HG03039 (cell line): ENCODE results near the gene PPP1R13B.
"Not testable (repeated sequence)": the region's sequence is repeated elsewhere in the genome, so short reads cannot be mapped to it uniquely, and the experiment has no call there.

Experiments
- ATAC-seq: cut with Tn5 transposase; IDR thresholded peaks from one replicate; pipeline ENCODE4 v1.9.1; 2021; ENCODE audit warnings: mild to moderate bottlenecking, moderate library complexity; ENCODE audit not compliant: unreplicated experiment

PPP1R13B gene, protein sequence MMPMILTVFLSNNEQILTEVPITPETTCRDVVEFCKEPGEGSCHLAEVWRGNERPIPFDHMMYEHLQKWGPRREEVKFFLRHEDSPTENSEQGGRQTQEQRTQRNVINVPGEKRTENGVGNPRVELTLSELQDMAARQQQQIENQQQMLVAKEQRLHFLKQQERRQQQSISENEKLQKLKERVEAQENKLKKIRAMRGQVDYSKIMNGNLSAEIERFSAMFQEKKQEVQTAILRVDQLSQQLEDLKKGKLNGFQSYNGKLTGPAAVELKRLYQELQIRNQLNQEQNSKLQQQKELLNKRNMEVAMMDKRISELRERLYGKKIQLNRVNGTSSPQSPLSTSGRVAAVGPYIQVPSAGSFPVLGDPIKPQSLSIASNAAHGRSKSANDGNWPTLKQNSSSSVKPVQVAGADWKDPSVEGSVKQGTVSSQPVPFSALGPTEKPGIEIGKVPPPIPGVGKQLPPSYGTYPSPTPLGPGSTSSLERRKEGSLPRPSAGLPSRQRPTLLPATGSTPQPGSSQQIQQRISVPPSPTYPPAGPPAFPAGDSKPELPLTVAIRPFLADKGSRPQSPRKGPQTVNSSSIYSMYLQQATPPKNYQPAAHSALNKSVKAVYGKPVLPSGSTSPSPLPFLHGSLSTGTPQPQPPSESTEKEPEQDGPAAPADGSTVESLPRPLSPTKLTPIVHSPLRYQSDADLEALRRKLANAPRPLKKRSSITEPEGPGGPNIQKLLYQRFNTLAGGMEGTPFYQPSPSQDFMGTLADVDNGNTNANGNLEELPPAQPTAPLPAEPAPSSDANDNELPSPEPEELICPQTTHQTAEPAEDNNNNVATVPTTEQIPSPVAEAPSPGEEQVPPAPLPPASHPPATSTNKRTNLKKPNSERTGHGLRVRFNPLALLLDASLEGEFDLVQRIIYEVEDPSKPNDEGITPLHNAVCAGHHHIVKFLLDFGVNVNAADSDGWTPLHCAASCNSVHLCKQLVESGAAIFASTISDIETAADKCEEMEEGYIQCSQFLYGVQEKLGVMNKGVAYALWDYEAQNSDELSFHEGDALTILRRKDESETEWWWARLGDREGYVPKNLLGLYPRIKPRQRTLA

DNA sequence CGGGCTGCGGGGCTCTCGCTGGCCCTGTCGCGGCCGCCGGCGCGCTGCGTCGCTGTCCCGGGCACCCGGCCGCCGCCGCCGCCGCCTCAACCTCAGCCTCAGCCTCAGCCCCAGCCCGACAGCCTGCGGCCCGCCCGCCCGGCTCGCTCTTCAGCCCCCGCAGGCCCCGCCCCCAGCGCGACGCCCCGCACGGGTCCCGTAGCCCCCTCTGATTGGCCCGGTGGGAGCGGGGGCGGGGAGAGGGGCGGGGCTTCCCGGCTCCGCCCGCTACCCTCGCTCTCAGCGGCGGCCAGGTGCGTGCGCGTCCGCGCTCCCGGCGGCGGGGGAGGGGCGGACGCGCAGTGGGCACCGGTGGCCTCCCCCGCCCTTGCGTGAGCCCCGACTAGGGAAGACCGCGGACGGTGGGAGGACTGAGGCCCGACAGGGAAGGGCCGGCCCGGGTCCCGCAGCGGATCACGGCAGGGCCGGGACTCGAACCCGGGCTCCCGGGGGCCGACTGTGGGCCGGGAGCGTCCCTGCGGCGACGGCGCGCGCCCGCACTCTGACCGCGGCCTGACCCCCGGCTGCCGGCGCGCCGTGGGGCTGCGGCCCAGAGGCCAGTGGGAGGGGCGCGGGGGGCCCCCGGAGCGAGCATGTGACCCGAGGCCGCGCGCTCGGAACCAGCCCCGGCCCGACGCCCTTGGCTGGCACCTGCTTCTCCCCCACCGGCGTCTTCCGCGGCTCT, at the start of gene PPP1R13B:
TSS of gene PPP1R13B (minus strand) at position 125 of the 724 bp plus-strand sequence. CDS start 268 bp downstream, outside the sequence.
- peak; percentile 93 for ATAC-seq

DNA sequence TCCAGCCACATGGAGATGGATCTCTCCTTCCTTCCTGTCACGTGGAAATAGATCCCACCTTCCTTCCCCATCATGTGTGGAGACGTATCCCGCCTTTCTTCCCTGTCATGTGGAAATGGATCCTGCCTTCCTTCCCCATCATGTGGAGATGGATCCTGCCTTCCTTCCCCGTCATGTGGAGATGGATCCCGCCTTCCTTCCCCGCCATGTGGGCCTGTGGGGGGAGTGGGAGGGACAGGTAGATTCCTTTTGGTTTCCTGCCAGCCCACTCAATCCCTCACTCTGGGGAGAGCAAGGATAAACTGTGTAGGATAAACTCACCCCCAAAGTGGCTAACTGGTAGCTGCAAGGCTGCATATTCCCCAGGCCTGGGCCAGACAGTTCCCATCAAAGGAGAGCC, 49.2 kb upstream of the PPP1R13B start:
- ATAC-seq: no peak

DNA sequence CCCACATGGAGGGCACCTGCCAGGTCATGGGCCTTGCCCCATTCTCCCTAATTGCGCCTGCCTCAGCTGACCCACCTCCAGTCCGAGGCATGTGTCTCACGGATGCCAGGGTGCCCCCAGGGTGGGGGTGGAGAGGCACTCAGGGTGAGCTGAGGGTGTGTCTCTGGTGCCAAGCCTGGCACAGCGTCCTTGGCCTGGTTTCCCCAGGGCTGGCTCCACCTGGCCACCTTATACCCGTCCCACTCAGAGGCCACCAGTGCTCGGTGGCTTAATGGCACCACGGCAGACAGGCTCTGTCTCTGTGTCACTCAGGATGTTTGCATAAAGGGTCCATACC, 47.3 kb upstream of the PPP1R13B start:
- no peak for ATAC-seq

DNA sequence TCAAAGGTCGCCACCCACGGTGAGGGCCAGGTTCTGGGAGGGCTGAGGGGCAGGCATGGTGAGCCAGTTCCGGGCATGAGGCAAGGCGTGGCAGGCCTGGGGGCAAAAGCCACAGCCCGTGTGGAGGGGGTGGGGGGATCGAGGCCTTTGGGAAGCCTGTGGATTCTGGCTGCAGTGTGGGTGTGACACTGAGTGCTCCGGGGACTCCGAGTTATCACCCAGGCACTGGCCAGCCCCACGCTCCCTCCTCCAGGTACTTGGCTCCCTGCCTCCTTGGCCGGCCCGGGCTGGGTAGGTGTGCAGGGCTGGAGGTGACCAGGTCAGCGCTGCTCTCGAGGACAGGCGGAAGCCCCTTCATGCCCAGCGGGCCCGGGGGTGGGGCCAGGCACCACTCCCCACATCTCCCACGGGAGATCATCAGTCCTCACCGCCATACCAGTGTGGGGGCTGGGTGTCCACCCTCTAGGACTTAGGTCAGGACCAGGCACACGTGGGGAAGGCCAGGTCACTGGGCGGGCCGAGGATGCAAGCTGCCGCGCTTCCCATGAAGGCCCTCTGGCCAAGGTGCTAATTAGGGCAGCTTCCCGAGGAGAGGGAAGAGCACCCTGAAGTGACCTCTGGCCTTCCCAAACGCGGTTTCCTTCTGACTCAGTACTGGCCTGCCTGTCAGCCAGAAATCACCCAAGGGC, 46.8 kb upstream of the PPP1R13B start:
- ATAC-seq: no peak

DNA sequence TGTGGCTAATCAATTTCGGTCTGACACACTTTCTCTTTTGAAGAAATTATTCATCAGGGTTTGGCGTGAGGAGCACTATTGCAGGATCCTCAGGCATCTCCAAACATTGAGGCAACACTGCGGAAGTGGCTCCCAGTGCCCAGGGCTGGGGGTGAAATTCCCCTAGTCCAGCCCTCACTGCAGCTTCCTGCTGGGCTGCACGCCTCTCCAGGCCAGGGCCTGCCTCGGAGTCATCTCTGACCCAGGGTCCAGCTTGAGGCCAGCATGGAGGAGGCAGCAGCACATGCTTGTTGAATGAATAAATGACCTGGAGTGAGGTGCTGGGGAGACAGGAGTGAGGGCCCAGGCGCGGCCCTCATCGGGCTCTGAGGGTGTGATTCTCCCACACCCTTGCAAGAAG, 44.9 kb upstream of the PPP1R13B start:
- no peak for ATAC-seq

DNA sequence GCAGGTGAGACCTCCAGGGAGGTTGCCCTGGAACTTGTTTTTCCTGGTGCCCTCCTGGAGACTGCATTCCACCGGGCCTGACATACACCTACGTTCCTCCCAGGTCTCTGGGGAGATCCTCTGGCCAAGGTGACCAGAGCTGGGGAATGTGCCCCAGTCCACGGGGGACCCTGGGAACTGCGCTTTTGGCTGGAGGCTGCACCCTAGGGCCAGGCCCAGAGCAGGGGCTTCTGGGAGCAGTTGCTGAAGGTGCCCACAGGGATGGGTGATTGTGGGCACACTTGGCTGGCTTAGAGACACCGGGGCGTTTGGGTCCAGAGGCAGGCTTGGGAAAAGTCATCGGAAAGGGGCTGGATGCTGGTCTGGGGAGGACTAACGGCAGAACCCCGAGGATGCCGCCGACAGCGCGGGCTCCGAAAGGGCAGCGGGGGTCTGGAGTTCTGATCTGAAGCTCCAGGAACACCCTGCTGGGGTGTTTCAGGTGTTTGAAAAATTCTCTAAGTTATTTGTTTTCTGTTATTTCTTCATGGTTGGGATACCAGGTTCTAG, 44.4 kb upstream of the PPP1R13B start:
- no peak for ATAC-seq

DNA sequence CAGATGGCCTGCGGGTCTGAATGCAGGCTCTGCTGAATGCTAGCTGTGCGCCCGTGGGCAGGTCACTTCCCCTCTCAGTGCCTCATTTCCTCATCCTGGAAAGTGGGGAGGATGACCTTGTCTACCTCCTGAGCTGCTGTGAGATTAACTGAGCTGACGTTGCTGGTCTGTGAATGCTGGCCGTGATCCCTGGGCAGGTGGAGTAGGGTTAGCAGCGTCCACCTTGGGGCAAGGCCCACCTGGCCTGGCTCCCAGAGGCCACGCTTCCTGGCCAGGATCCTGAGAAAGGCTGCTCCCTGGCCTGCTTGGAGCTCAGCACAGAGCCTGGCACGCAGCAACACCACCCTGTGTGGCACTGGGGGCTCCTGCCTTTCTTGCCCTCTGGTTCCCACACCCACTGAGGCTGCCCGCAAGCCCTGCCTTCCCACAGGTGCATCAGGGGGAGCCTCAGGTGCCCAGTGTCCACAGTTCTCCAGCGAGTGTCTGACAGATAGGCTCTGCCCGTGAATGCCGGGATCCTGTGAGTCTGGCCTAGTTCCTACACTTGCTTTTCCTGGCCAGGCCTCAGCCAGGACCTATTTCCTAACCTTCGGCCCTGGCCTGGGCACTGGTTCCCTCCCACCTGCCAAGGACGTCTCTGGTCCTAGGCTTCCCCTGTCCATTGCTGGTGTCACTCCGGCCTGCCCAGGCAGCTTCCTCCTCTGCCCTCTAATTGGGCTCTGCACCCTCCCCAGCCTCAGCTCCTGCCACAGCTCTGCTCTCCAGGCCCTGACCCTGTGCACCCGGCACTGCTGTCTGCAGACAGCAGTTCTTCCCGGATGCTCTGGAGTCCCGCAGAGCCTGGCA, 43.7 kb upstream of the PPP1R13B start:
- ATAC-seq: no peak

DNA sequence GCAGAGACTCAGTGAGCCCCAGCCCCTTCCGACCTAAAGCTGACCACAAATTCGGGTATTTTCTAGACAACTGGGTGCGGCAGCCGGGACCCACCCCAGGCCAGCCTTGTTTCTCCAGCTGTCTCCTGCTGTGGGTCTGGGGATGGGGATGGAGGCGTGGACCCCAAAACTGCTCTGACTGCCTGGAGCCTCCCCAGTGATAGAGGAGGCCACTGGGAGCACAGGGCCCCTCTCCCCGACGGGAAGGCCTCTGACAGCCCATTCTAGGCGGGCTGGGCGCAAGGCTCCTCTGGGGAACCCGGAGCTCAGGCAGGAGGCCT, 42.6 kb upstream of the PPP1R13B start:
- no peak for ATAC-seq

DNA sequence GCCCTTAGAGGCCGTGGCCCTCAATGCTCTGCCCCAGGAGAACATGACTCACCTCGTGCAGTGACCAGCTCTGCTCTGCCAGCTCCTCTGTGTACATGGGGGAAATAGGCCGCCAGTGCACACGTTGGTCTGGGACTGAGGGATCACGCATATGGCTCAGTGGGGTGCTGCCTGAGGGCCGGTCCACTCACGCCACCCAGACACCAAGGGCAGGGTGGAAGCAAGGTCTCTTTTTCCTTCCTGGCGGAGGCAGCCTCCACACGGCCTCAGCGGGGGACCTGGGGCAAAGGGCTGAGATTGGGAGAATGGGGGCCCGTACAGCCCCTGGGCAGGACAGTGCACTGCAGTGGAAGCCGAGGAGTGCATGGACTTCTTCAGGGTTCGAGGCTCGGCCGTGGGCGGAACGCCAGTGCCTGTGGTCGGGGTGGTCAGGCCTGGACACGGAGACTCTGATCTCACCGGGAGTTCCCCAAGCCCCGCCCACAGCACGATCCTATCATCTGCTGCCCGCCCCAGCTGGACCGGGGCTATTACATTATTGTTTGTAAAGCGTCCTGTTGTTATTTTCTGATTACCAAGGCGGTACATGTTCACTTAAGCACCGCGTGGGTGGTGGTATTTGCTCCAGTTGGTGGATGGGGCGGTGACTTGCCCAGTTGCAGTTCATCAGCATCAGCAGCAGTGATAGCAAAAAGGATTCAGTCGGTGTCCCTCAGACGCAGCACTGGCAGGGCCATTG, 42.1 kb upstream of the PPP1R13B start:
- no peak for ATAC-seq

DNA sequence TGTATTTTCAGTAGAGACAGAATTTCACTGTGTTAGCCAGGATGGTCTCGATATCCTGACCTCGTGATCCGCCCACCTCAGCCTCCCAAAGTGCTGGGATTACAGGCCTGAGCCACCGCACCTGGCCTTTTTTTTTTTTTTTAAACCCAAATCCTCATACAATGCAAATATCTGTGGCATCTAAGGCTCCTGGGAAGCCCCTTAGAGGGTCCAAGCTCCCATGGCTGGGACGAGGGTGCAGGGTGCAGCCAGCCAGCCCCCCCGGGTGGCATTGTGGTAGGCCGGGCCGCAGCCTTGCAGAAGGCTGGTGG, 41.6 kb upstream of the PPP1R13B start:
- ATAC-seq: not testable (repeated sequence)

DNA sequence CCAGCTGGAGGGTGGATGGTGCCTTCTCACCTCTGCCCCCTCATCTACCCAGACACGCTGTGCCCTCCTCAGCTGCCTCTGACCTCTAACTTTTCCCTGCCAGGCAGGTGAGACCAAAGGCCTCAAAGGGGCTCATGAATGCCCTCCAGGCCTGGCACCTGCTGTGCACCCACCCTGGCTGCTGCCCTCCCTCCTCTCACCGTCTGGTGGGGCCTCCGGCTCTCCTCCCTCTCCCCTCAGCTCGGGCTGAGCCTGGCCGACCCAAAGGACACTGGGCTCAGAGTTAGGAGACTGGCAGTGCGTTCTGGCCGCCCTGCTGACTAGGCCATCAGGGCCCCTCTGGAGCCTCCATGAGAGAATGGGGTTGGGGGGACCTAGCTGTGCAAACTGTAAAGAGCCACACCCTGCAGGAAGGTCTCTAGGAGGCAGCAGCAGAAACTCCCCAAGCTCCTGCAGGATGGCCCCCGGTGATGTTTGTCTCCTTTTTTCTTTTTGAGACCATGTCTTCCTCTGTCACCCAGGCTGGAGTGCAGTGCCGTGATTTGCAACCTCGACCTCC, 40.3 kb upstream of the PPP1R13B start:
- ATAC-seq: no peak

DNA sequence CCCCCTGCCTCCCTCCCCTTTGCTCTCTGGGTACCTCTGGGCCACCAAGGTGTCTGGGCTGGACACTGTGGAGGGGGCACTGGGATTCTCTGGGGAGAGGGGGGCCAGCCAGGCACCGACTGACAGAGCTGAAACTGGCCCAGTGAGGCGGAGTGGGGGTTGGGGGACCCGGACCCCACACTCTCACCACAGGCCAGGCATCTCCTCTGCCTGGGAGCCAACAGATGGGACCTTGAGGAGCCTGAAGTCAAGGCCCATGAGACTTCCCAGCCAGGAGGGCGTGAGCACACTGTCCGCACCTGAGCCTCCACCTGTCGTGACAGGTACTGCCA, 39.8 kb upstream of the PPP1R13B start:
- no peak for ATAC-seq

DNA sequence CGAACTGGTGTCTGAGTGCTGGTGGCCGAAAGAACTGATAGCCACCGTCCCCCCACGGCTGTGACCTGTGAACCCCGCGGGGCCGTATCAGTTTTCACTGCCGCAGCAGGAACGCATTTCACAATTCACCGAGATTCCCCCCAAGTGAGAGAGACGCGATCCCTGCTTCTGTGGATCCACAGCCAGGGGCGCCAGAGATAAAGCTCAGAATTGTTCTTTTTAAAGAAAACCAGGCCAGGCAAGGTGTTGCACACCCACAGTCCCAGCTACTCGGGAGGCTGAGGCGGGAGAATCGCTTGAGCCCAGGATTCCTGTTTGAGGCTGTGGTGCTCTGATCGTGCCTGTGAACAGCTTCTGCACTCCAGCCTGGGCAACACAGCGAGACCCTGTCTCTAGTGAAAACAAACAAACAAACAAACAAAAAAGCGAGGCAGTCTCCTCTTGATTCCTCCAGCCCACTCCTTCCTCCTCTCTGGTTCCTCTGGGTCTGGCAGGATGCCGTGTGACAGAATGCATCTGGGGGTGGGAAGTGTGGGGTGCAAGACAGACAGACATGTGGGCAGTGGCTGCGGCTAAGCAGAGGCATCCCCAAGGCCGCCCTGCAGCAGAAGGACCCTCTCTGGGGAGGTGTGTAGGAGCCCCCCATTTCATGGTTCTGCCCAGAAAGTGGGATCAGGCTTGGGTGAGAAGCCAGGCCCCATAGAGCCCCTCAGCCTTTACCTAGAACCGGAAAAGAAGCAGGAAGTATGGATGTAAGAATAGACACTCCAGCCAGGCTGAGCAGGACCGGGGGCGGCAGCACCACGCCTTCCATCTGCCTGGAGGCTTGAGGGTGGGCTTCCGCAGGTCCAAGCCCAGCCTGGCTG, 39.2 kb upstream of the PPP1R13B start:
- ATAC-seq: no peak

DNA sequence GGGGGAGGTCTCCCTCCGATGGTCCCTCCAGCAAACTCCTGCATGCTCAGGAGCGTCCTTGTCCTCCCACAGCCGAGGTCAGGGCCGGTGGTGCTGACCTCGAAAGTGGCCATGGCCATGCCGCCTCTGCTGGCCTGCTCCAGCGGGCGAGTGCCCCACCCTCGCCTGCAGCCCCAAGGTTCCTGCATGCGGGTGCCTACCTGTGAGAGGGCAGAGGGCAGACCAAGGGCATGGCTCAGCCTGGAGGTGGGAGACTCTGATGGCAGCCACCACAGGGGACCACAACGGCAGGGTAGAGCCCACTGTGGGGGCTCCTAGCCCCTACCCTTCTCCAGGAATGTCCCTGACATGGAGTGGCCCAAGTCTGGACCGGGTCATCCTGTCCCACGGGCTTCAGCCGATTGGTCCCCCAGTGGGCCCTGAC, 38.1 kb upstream of the PPP1R13B start:
- no peak for ATAC-seq

DNA sequence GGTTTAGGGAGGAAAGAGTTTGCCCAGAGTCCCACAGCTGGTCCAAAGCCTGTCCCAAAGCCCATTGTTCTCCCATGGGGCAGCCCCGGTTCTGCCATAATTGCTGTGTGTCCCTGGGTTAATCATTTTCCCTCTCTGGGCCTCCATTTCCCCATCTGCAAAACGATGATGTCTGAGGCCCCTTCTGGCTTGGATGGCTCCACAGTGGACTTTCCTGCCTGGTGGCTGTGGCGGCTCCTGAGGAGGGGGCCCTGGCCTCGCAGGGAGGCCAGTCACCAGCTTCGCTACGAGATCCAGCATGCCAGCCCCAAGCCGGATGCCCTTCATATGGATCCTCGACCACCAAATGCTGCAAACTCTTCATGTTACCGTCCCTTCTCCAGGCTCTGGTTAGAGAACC, 37.5 kb upstream of the PPP1R13B start:
- ATAC-seq: no peak

DNA sequence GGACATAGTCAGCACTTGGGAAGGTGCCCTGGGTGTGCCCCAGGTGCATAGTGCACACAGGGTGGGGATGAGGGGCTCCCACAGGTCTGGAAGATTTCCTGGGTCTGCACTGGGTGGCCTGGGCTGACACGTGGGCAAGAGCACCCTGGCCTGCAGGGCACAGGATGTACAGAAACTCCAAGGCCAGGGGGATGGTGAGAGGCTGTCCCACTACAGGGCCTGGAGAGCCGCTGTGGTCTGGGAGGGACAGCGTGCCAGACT, 35.8 kb upstream of the PPP1R13B start:
- ATAC-seq: no peak

DNA sequence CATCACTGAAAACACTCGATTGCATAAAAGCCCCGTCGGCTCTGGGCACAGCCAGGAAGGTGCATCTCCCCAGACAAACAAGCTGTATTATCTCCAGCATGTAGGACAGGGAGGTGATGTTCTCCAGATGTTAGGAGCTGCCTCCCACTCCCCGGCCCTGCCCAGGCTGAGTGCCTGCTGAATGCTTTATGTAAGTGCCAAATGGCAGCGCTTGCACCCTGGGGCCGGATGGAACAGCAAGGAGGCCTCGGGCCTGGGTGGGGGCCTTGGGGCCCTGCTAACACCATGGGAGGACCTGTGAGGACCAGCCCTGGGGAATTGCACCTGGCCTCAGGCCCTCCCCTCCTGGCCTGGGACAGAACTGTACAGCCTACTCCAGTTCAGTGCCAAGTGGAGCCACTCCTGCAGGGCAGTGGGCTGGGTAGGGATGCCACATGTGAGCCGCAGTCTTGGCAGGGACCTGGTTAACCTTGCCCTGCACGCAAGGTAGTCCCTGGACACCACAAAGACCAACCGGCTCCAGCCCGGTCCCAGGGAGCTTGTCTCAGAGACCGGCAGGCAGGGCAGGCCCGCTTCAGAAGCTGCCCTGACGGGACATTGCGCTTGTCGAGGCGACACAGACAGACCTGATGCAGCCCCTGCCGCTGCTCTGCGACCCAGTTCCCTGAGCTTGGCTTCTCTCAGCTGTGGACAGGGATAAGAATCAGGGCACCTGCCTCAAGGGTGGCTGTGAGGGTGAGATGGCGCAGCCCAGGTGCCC, 35.3 kb upstream of the PPP1R13B start:
- ATAC-seq: no peak
